HG02938 (cell line): ENCODE data around the gene NUP153.

ENCODE experiments used
- ATAC-seq: cut with Tn5 transposase; IDR thresholded peaks from one replicate; pipeline ENCODE4 v1.9.1; 2021; ENCODE audit warnings: mild to moderate bottlenecking, moderate library complexity; ENCODE audit not compliant: unreplicated experiment

Gene NUP153

DNA sequence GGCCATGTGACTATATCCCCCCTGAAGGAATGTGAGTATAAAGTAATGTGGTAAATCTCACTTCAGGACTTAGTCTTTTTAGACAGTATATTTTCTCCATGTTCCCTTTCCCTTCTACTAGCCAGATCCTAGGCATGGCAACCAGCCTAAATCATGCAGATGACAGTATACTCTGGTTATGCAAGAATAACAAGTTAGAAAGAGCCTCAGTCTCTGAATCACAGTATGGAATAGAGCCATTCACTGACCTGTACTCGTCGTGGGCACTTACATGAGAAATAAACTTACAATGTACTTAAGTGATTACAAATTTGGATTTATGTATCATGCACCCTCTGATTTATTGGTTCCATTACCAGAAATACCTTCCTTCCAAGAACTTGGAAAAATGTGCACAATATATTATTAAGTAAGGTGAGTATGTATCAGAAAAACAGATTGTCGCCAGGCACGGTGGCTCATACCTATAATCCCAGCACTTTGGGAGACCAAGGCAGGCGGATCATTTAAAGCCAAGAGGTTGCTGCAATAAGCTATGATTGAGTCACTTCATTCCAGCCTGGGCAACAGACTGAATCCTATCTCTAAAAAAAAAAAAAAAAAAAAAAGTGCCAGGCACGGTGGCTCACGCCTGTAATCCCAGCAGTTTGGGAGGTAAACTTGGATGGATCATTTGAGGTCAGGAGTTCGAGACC is 131.7 kb downstream of the NUP153 start:
- ATAC-seq = no peak

GRCh38 chr6:17565399-17565798 is 141.3 kb downstream of the NUP153 start:
- no peak for ATAC-seq
